Fibroblast of pulmonary artery (primary cell): Measurements from ENCODE around the gene CCDC171.

Experiments used
- DNase-seq: peaks from one replicate; pipeline ENCODE4 v3.0.0-alpha.2; 2010; ENCODE audit warnings: low read depth
- H3K4me3 ChIP-seq: replicated peaks from 2 replicates; pipeline ENCODE4 v1.5.1; 2011; ENCODE audit warnings: low read depth, mild to moderate bottlenecking, control low read depth, low read length, moderate library complexity
- TF ChIP-seq, protein P1 (sequence below): IDR thresholded peaks from 2 replicates; pipeline ENCODE4 v1.5.1; 2011; ENCODE audit warnings: mild to moderate bottlenecking, control low read depth, low read length, inconsistent platforms; ENCODE audit errors: missing control alignments

Gene CCDC171

GRCh38 chr9:16001856-16002255 is 449.0 kb downstream of the CCDC171 start:
- no peak overlapping the region for H3K4me3 ChIP-seq
- DNase-seq, result peak; percentile 29
- TF ChIP-seq, protein P1, sequence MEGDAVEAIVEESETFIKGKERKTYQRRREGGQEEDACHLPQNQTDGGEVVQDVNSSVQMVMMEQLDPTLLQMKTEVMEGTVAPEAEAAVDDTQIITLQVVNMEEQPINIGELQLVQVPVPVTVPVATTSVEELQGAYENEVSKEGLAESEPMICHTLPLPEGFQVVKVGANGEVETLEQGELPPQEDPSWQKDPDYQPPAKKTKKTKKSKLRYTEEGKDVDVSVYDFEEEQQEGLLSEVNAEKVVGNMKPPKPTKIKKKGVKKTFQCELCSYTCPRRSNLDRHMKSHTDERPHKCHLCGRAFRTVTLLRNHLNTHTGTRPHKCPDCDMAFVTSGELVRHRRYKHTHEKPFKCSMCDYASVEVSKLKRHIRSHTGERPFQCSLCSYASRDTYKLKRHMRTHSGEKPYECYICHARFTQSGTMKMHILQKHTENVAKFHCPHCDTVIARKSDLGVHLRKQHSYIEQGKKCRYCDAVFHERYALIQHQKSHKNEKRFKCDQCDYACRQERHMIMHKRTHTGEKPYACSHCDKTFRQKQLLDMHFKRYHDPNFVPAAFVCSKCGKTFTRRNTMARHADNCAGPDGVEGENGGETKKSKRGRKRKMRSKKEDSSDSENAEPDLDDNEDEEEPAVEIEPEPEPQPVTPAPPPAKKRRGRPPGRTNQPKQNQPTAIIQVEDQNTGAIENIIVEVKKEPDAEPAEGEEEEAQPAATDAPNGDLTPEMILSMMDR, result no peak

- peak; percentile 53 for DNase-seq
- TF ChIP-seq, protein P1, result no peak
- no peak overlapping the region for H3K4me3 ChIP-seq
These were observed 450.0 kb downstream of the CCDC171 start for GRCh38 chr9:16002816-16003215.

DNA sequence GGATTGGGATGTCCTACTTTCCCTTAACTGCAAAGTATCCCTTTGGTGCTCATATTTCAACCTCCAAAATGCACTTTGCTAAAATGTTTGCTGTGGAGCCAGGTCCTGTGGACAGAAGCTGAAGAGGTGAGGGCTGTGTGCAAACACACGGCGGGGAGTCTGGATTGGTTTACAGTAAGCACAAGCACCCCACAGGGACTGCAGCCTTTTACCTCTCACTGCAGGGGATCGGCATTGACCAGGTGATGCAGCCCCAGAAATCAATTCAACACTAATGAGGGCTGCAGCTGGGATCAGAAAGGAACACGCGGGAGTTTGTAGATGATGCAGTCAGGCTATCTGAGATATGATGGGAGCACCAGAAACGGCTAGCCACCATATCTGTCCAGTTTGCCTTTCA is 450.9 kb downstream of the CCDC171 start:
- no peak overlapping the region for H3K4me3 ChIP-seq
- DNase-seq, result no peak
- TF ChIP-seq, protein P1, result no peak

DNA sequence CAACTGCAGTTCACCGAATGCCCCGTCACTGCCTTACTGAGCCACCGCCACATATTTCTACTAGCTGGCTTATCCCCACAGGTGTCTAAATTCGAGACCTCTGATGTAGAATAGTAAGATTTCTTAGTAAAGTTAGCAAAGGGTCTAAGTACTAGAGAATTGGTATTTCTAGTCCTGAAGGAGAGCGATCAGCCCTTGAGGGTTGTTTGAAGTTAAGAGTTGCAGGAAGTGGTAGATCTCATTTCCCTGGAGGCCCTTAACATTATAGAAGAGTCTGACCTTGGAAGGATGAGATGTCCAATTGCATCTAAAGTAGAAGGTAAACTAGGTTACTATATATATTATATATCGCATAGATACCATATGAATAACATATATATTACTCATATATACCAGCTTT is 451.8 kb downstream of the CCDC171 start:
- no peak for DNase-seq
- H3K4me3 ChIP-seq, result no peak overlapping the region
- TF ChIP-seq, protein P1, result no peak

GRCh38 chr9:16010221-16010620 is 457.4 kb downstream of the CCDC171 start:
- no peak overlapping the region for H3K4me3 ChIP-seq
- DNase-seq, result no peak
- TF ChIP-seq, protein P1, result no peak

DNA sequence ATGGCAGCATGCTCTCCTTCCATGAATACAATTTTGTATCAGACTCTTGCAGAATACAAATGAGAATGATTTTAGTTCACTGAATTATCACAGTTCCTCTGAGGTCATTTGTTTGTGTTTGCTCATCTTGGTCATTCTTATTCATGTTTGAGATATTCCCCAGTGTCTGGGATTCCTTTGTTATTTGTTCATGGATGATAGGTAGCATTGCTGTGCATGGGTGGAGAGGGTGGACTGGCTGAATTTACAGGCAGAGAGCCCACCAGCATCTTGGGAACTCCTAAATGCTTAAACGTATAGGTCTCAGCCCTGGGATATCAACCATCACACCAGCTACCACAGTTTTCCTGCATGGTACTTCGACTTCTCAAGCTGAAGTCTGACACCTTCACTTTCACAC is 459.8 kb downstream of the CCDC171 start:
- no peak overlapping the region for H3K4me3 ChIP-seq
- no peak for DNase-seq
- TF ChIP-seq, protein P1, result no peak

GRCh38 chr9:16013366-16013765 is 460.5 kb downstream of the CCDC171 start:
- TF ChIP-seq, protein P1, result no peak
- DNase-seq, result no peak
- no peak overlapping the region for H3K4me3 ChIP-seq
